ENCODE data around the gene OR5K2. TPM values are rescaled to one million over a fixed set of nuclear protein-coding genes. Genes with fewer than 3 reads are reported as not detected.

The OR5K2 gene
- not detected for total RNA-seq
- polyA plus RNA-seq: not detected

DNA sequence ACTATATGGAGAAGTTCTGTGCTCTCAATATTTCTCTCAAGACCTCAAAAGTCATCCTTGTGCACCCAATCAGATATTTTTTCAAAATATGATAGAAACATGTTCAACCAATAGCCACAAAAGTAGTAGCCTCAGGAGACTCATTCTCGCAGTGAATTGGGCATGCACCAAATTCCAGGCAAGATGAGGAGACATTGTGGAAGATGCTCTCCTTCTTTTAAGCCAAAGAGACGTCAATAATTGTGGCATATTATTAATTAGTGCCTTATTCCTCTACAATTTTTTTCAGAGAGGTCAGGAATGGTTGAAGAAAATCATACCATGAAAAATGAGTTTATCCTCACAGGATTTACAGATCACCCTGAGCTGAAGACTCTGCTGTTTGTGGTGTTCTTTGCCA is at the start of gene OR5K2:
Gene OR5K2 (plus strand): TSS at position 301 of the 400 bp plus-strand sequence. CDS start 0 bp downstream, at position 301.
- WGBS, 2 donors: 76 to 85% methylated on average over 2 of the region's 2 CpGs
- no peaks in the 10 kb centered on the region for H3K4me1 ChIP-seq
- no peak for DNase-seq
- no peaks in the 10 kb centered on the region for H3K36me3 ChIP-seq
- no peak within 1 kb of the TSS for H3K27ac ChIP-seq
- no peaks in the 10 kb centered on the region for H3K27me3 ChIP-seq
- intact Hi-C loops (cut with DNase I): no loop called here
- TF ChIP-seq POLR2A (IDR thresholded peaks at IDR 0.05): no peak
- TF ChIP-seq EP300 (IDR thresholded peaks at IDR 0.05): no peak
- no peak for TF ChIP-seq CTCF (IDR thresholded peaks at IDR 0.05)
- no peak for TF ChIP-seq POLR2AphosphoS5 (IDR thresholded peaks at IDR 0.05)
- no peak within 1 kb of the TSS for H3K4me3 ChIP-seq
- no peaks in the 10 kb centered on the region for H3K9me3 ChIP-seq

- H3K4me3 ChIP-seq: no peak overlapping the region
- no peak for DNase-seq
- H3K36me3 ChIP-seq: no peaks in the 10 kb centered on the region
- TF ChIP-seq POLR2AphosphoS5 (IDR thresholded peaks at IDR 0.05) (no peak), POLR2A (IDR thresholded peaks at IDR 0.05) (no peak), CTCF (IDR thresholded peaks at IDR 0.05) (no peak), EP300 (IDR thresholded peaks at IDR 0.05) (no peak)
- WGBS, 2 donors: 79 to 91% methylated on average over 7 of the region's 7 CpGs
- no peak overlapping the region for H3K27ac ChIP-seq
- H3K27me3 ChIP-seq: no peaks in the 10 kb centered on the region
- intact Hi-C loops (cut with DNase I): no loop called here
- H3K9me3 ChIP-seq: no peaks in the 10 kb centered on the region
- no peaks in the 10 kb centered on the region for H3K4me1 ChIP-seq
Measured at GRCh38 chr3:98449606-98450193, 47.8 kb upstream of the OR5K2 start.

DNA sequence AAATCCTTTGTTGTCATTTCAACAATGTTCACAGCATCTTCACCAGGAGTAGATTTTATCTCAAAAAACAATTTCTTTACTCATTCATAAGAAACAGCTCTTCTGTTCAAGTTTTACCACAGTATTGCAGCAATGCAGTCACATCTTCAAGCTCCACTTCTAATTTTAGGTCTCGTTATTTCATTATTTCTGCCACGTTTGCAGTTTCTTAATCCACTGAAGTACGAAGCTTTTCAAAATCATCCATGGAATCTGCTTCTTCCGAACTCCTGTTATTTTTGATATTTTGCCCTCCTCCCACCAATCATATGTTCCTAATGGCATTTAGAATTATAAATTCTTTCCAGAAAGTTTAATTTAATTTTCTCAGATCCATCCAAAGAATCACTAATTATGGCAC is 47.1 kb upstream of the OR5K2 start:
- WGBS, 2 donors: 91 to 93% methylated on average over 4 of the region's 4 CpGs
- no peaks in the 10 kb centered on the region for H3K36me3 ChIP-seq
- no peak overlapping the region for H3K27ac ChIP-seq
- no peak for DNase-seq
- no peaks in the 10 kb centered on the region for H3K4me1 ChIP-seq
- TF ChIP-seq CTCF (IDR thresholded peaks at IDR 0.05): no peak
- no peak overlapping the region for H3K4me3 ChIP-seq
- H3K9me3 ChIP-seq: no peaks in the 10 kb centered on the region
- intact Hi-C loops (cut with DNase I): no loop called here
- no peaks in the 10 kb centered on the region for H3K27me3 ChIP-seq

- no peak for DNase-seq
- peaks cover 0 to 3% (median 0%) of the 10 kb centered on the region in 4 donors for H3K9me3 ChIP-seq
- H3K4me1 ChIP-seq: no peaks in the 10 kb centered on the region
- H3K36me3 ChIP-seq: no peaks in the 10 kb centered on the region
- H3K4me3 ChIP-seq: no peak overlapping the region
- H3K27me3 ChIP-seq: no peaks in the 10 kb centered on the region
- intact Hi-C loops (cut with DNase I): no loop called here
- no peak for TF ChIP-seq CTCF (IDR thresholded peaks at IDR 0.05)
- TF ChIP-seq POLR2A (IDR thresholded peaks at IDR 0.05): no peak
- TF ChIP-seq EP300 (IDR thresholded peaks at IDR 0.05): no peak
- TF ChIP-seq POLR2AphosphoS5 (IDR thresholded peaks at IDR 0.05): no peak
- no peak overlapping the region for H3K27ac ChIP-seq
Measured at GRCh38 chr3:98453827-98454226, 43.7 kb upstream of the OR5K2 start.

GRCh38 chr3:98454929-98455328 is 42.6 kb upstream of the OR5K2 start:
- no peaks in the 10 kb centered on the region for H3K4me1 ChIP-seq
- intact Hi-C loops (cut with DNase I): no loop called here
- TF ChIP-seq POLR2AphosphoS5 (IDR thresholded peaks at IDR 0.05): no peak
- no peak for TF ChIP-seq POLR2A (IDR thresholded peaks at IDR 0.05)
- TF ChIP-seq EP300 (IDR thresholded peaks at IDR 0.05): no peak
- no peak for TF ChIP-seq CTCF (IDR thresholded peaks at IDR 0.05)
- no peak for DNase-seq
- H3K4me3 ChIP-seq: no peak overlapping the region
- H3K36me3 ChIP-seq: no peaks in the 10 kb centered on the region
- WGBS, 2 donors: 92 to 97% methylated on average over 1 of the region's 1 CpG
- H3K27ac ChIP-seq: no peak overlapping the region
- no peaks in the 10 kb centered on the region for H3K27me3 ChIP-seq
- peaks cover 0 to 4% (median 2%) of the 10 kb centered on the region in 4 donors for H3K9me3 ChIP-seq
